ENCODE results near the gene TRIM54. TPM values are rescaled to one million over a fixed set of nuclear protein-coding genes. Genes with fewer than 3 reads are reported as not detected.

TRIM54 gene
- total and polyA plus RNA-seq, 9 of the 15 experiments (the other 6 are each of a cell fraction or from before 2014, with no cell fraction given): not detected

- Histone ChIP-seq H3K27ac (ENCODE audit: extremely low read depth, low read depth, low read length) (peak within 1 kb of the TSS; percentile 98), H3K9me3 (replicated peaks; ENCODE audit: control insufficient read depth, insufficient read depth, low read depth, low read length) (no peaks in the 10 kb centered on the region), H3K27me3 (ENCODE audit: control insufficient read depth in 2 of 2, insufficient read depth in 2 of 2, low read length in 2 of 2) (no peaks in the 10 kb centered on the region), H3K79me2 (ENCODE audit: control insufficient read depth, insufficient read depth, low read length) (peaks cover 73% of the 10 kb centered on the region), H2AFZ (ENCODE audit: low read depth, low read length) (peak within 1 kb of the TSS; percentile 93), H3K36me3 (ENCODE audit: control insufficient read depth, insufficient read depth, low read length) (peaks cover 9% of the 10 kb centered on the region; the same call in 2 of the 3 replicates), H3K4me1 (replicated peaks in 1 of 2; ENCODE audit: control insufficient read depth in 2 of 2, insufficient read depth in 2 of 2, low read length in 2 of 2) (peaks cover 12 to 19% of the 10 kb centered on the region in 2 experiments; a peak in 4 of 5 replicates), H3K9ac (ENCODE audit: insufficient read depth in 1 of 2, low read depth in 2 of 2, low read length in 2 of 2) (peak within 1 kb of the TSS; percentile 94 to 97), H3K4me2 (ENCODE audit: insufficient read depth, low read length) (peak within 1 kb of the TSS; percentile 97), H3K4me3 (peak within 1 kb of the TSS; percentile 77), H4K20me1 (replicated peaks; ENCODE audit: control insufficient read depth, insufficient read depth, low read length) (no peaks in the 10 kb centered on the region), H3K9me1 (ENCODE audit: control insufficient read depth, insufficient read depth, low read length) (no peaks in the 10 kb centered on the region)
- intact Hi-C loops (cut with micrococcal nuclease) (loop anchor here (1.0 kb wide), 2 partner anchors 14 to 33 kb away; partner anchors contain the start of genes EIF2B4, MPV17 and SNX17), in situ Hi-C loops (cut with MboI) (no loop called here)
- peak; percentile 88 for ATAC-seq
- DNase-seq (ENCODE audit: extremely low read depth in 1 of 4, low spot score in 3 of 4): peak; percentile 87 to 98 (median 89)
- FAIRE-seq: peak; percentile 89
- CTCF ChIA-PET (ENCODE audit: low intra/inter-chr PET ratio): interaction anchor here (0.6 kb wide), 2 partner anchors 13 to 22 kb away, joined by 4 read pairs; no protein-coding TSS in a partner anchor
- TSS peak; percentile 65 for BruUV-seq (replicated peaks)
- WGBS (ENCODE audit: insufficient coverage, low coverage, missing lambda C conversion rate): 0% methylated on average over 61 of the region's 67 CpGs
- POLR2A ChIA-PET: interaction anchor here (0.6 to 2.7 kb wide), 13 partner anchors 11 to 242 kb away, joined by 3 to 39 read pairs (median 4); partner anchors contain the start of genes EIF2B4, MPV17, SNX17 and ZNF513
- TF ChIP-seq, protein P1, sequence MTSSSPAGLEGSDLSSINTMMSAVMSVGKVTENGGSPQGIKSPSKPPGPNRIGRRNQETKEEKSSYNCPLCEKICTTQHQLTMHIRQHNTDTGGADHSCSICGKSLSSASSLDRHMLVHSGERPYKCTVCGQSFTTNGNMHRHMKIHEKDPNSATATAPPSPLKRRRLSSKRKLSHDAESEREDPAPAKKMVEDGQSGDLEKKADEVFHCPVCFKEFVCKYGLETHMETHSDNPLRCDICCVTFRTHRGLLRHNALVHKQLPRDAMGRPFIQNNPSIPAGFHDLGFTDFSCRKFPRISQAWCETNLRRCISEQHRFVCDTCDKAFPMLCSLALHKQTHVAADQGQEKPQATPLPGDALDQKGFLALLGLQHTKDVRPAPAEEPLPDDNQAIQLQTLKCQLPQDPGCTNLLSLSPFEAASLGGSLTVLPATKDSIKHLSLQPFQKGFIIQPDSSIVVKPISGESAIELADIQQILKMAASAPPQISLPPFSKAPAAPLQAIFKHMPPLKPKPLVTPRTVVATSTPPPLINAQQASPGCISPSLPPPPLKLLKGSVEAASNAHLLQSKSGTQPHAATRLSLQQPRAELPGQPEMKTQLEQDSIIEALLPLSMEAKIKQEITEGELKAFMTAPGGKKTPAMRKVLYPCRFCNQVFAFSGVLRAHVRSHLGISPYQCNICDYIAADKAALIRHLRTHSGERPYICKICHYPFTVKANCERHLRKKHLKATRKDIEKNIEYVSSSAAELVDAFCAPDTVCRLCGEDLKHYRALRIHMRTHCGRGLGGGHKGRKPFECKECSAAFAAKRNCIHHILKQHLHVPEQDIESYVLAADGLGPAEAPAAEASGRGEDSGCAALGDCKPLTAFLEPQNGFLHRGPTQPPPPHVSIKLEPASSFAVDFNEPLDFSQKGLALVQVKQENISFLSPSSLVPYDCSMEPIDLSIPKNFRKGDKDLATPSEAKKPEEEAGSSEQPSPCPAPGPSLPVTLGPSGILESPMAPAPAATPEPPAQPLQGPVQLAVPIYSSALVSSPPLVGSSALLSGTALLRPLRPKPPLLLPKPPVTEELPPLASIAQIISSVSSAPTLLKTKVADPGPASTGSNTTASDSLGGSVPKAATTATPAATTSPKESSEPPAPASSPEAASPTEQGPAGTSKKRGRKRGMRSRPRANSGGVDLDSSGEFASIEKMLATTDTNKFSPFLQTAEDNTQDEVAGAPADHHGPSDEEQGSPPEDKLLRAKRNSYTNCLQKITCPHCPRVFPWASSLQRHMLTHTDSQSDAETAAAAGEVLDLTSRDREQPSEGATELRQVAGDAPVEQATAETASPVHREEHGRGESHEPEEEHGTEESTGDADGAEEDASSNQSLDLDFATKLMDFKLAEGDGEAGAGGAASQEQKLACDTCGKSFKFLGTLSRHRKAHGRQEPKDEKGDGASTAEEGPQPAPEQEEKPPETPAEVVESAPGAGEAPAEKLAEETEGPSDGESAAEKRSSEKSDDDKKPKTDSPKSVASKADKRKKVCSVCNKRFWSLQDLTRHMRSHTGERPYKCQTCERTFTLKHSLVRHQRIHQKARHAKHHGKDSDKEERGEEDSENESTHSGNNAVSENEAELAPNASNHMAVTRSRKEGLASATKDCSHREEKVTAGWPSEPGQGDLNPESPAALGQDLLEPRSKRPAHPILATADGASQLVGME (CRISPR knock-in tag; IDR thresholded peaks at IDR 0.05): no peak
- TF ChIP-seq ZNF76 (CRISPR knock-in tag; IDR thresholded peaks at IDR 0.05; ENCODE audit: borderline replicate concordance): no peak
- no peak for TF ChIP-seq ZNF224 (CRISPR knock-in tag; IDR thresholded peaks at IDR 0.05)
- peak; percentile 29; the same call in 1 of the 2 replicates for TF ChIP-seq ELF4 (CRISPR knock-in tag; IDR thresholded peaks at IDR 0.05)
- no peak for TF ChIP-seq KDM1A (IDR thresholded peaks at IDR 0.05)
- peak; percentile 27 for TF ChIP-seq USF2 (CRISPR knock-in tag; IDR thresholded peaks at IDR 0.05)
- peak; percentile 46 to 62; a peak in 3 of 4 replicates for TF ChIP-seq FOXA3 (CRISPR knock-in tag; conservative IDR thresholded peaks at IDR 0.05 in 1 of 2, IDR thresholded peaks at IDR 0.05 in 1 of 2)
- no peak for TF ChIP-seq ATF2 (CRISPR knock-in tag; IDR thresholded peaks at IDR 0.05)
- TF ChIP-seq ATF1 (CRISPR knock-in tag; IDR thresholded peaks at IDR 0.05): peak; percentile 80
- peak; percentile 99 for TF ChIP-seq ATF1 (tag; IDR thresholded peaks at IDR 0.05)
- no peak for TF ChIP-seq OTX1 (CRISPR knock-in tag; IDR thresholded peaks at IDR 0.05)
- TF ChIP-seq ZNF561 (CRISPR knock-in tag; conservative IDR thresholded peaks at IDR 0.05): no peak
- TF ChIP-seq JUNB (CRISPR knock-in tag; conservative IDR thresholded peaks at IDR 0.05): no peak
- no peak for TF ChIP-seq DNMT1 (IDR thresholded peaks at IDR 0.05)
Observed at GRCh38 chr2:27356382-27357181, 74.4 kb downstream of the TRIM54 start, which contains the start of gene GTF3C2. TSS of gene GTF3C2 (minus strand) at chr2:27356764. CDS start at chr2:27343554, 13,210 bp downstream.
